Activated naive CD4-positive, alpha-beta T cell treated with anti-CD3 and anti-CD28 coated beads for 36 hours (primary cell): ENCODE measurements around the gene TLE6. TPM values are rescaled to one million over a fixed set of nuclear protein-coding genes. Genes with fewer than 3 reads are reported as not detected.
"Not testable (repeated sequence)": the region's sequence is repeated elsewhere in the genome, so short reads cannot be mapped to it uniquely, and the experiment has no call there.

Experiments
- CTCF ChIA-PET: fragments of 350-600 bp; sonication (Branson Sonifier 250); formaldehyde crosslinking; loops from one replicate; lab custom pipeline; 2021; ENCODE audit warnings: antibody characterized with exemption; lab: Charles Lee
- DNase-seq: peaks from one replicate; pipeline ENCODE4 v3.0.0-alpha.2; 2020
- H3K27ac Mint-ChIP-seq: one replicate; pipeline ENCODE4 v1.8.0; 2021; ENCODE audit warnings: mild to moderate bottlenecking, mixed read lengths
- H3K27me3 Mint-ChIP-seq: one replicate; pipeline ENCODE4 v1.8.0; 2021; ENCODE audit warnings: low read depth, mixed read lengths
- H3K36me3 Mint-ChIP-seq: one replicate; pipeline ENCODE4 v1.8.0; 2021; ENCODE audit warnings: low read depth, mixed read lengths
- H3K4me1 Mint-ChIP-seq: one replicate; pipeline ENCODE4 v1.8.0; 2021; ENCODE audit warnings: low read depth, mixed read lengths
- H3K4me3 Mint-ChIP-seq: one replicate; pipeline ENCODE4 v1.8.0; 2021; ENCODE audit warnings: mild to moderate bottlenecking, moderate library complexity, mixed read lengths
- H3K9me3 Mint-ChIP-seq: one replicate; pipeline ENCODE4 v1.8.0; 2021; ENCODE audit warnings: mixed read lengths
- intact Hi-C: fragments of 100-400 bp; cut with micrococcal nuclease; formaldehyde crosslinking; loops from one replicate; pipeline ENCODE4 v1.15.1; 2023
- total RNA-seq, 2 experiments: library from RNA; stranded (reverse); gene quantifications; one replicate each; pipeline ENCODE4 v1.2.3, GENCODE V29; 2021

TLE6 gene
- 1 to 10 TPM in 1 of 2 experiments, under 1 TPM in 1; 0.52 to 1.6 TPM for total RNA-seq

GRCh38 chr19:2977001-2977745 is at the start of gene TLE6:
Gene TLE6 (plus strand): TSS chr19:2977564. CDS start chr19:2978234, 670 bp downstream.
- DNase-seq = peak; percentile 96
- Mint-ChIP-seq H3K4me3 (peak within 1 kb of the TSS; percentile 92), H3K27me3 (peaks cover 8% of the 10 kb centered on the region), H3K9me3 (no peaks in the 10 kb centered on the region), H3K4me1 (peaks cover 15% of the 10 kb centered on the region), H3K27ac (peak within 1 kb of the TSS; percentile 18), H3K36me3 (no peaks in the 10 kb centered on the region)
- CTCF ChIA-PET = interaction anchor here (0.7 to 1.8 kb wide), 7 partner anchors 14 to 132 kb away, joined by 3 to 14 read pairs (median 3); no protein-coding TSS in a partner anchor
- intact Hi-C loops = loop anchor here (1.0 to 2.0 kb wide), 3 partner anchors 27 to 156 kb away; no protein-coding TSS in a partner anchor

DNA sequence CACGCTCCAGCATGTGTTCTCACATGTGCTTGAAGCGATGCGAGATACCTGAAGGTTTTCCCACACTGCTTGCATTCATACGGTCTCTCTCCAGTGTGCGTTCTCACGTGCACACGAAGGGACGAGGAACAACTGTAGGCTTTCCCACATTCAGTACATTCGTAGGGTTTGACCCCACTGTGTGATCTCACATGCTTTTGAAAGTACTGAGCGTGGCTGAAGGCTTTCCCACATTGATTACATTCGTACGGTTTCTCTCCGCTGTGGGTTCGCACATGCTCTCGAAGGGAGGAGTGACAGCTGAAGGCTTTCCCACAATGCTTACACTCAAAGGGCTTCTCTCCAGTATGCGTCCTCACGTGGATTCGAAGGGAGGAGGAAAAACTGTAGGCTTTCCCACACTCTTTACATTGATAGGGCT is 43.9 kb upstream of the TLE6 start:
- CTCF ChIA-PET = no interaction called here

DNA sequence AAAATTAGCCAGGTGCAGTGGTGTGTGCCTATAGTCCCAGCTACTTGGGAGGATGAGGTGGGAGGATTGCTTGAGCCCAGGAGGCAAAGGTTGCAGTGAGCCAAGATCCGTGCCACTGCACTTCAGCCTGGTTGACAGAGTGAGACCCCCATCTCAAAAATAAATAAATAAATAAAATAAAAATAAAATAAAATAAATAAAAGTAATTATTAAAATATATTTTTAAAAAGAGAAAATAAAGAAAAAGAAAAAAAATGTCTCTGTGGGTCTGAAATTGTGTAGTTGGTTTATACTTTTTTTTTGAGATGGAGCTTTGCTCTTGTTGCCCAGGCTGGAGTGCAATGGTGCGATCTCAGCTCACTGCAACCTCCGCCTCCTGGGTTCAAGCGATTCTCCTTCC is 41.5 kb upstream of the TLE6 start:
- H3K27me3 Mint-ChIP-seq, intact Hi-C loops, H3K4me3 Mint-ChIP-seq, DNase-seq, H3K27ac Mint-ChIP-seq, H3K4me1 Mint-ChIP-seq: not testable (repeated sequence)
- H3K9me3 Mint-ChIP-seq = peaks cover 26% of the 10 kb centered on the region
- CTCF ChIA-PET = interaction anchor here (0.7 kb wide), 1 partner anchor 13 kb away, joined by 3 read pairs; no protein-coding TSS in a partner anchor
- peaks cover 66% of the 10 kb centered on the region for H3K36me3 Mint-ChIP-seq

More for the DNA sequence above, 43.9 kb upstream of the TLE6 start:
- DNase-seq = no peak
- H3K27me3 Mint-ChIP-seq = no peaks in the 10 kb centered on the region
- no peak overlapping the region for H3K4me3 Mint-ChIP-seq
- H3K4me1 Mint-ChIP-seq = no peaks in the 10 kb centered on the region
- intact Hi-C loops = no loop called here
- no peak overlapping the region for H3K27ac Mint-ChIP-seq
- peaks cover 31% of the 10 kb centered on the region for H3K9me3 Mint-ChIP-seq
- peaks cover 70% of the 10 kb centered on the region for H3K36me3 Mint-ChIP-seq

GRCh38 chr19:2942928-2943640 is 34.3 kb upstream of the TLE6 start:
- no peak for DNase-seq
- intact Hi-C loops = no loop called here
- Mint-ChIP-seq H3K36me3 (peaks cover 9% of the 10 kb centered on the region), H3K4me1 (peaks cover 21% of the 10 kb centered on the region), H3K27me3 (no peaks in the 10 kb centered on the region), H3K4me3 (peak overlapping the region; percentile 59), H3K27ac (no peak overlapping the region), H3K9me3 (no peaks in the 10 kb centered on the region)
- CTCF ChIA-PET = interaction anchor here (0.8 kb wide), 1 partner anchor 8 kb away, joined by 3 read pairs; no protein-coding TSS in a partner anchor

DNA sequence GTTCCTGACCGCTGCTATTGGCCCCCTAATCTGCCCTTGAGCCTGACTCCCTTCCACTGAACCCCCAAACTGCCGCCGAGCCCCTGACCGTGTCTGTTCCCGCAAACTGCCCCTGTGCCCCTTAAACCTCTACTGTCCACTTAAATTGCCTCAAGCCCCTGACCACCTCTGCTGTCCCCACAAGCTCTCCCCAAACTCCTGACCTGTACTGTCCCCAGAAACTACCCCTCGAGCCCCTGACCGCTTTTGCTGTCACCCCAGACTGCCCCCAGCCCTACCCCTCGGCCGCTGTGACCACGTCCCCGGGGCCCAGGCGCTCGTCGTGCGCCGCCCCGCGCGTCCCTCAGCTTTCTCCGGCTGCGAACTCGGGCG is 33.0 kb upstream of the TLE6 start:
- H3K4me3 Mint-ChIP-seq = peak overlapping the region; percentile 98
- peaks cover 28% of the 10 kb centered on the region for H3K4me1 Mint-ChIP-seq
- H3K27me3 Mint-ChIP-seq = no peaks in the 10 kb centered on the region
- no peak for DNase-seq
- peaks cover 4% of the 10 kb centered on the region for H3K36me3 Mint-ChIP-seq
- H3K9me3 Mint-ChIP-seq = no peaks in the 10 kb centered on the region
- intact Hi-C loops = loop anchor here (2.0 kb wide), 1 partner anchor 162 kb away; the partner anchor contains the start of gene SGTA
- CTCF ChIA-PET = no interaction called here
- no peak overlapping the region for H3K27ac Mint-ChIP-seq

DNA sequence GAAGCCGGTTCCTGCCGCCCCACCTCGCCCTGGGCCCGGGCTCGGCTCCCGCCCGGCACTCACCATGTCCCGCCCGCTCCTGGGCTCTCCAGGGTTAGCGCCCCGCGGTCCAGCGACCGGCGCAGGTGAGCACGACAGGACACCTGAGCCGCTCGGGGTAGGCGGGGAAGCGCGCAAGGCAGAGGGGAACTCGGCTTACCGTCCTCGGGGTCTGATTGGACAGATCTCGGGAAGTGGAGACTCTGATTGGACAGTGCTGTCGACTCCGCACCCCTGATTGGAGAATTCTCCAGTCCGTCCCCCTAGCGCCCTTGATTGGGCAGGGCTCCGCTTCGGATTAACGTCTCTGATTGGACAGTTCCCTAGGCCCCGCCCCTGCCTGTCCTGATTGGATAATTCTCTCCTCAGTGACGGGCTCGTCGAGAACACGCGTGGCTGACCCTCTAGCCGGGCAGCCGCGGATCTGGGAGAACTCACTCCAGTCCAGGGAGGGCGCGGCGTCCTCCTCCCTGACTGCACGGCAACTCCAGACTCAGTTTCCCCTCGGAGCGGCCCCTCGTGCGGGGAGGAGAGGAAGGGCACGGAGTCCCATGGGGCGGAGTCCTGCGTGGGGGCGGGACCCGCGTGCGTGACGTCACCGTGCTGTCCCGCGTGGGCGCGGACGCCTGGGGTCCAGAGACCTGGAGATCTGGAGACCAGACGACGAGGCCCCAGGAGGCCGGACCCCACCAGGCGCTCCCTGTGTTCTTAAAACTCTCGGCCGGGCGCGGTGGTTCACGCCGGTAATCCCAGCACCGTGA is 32.4 kb upstream of the TLE6 start, which contains the start of gene ZNF77:
TSS of gene ZNF77 (minus strand) at position 197 of the 800 bp plus-strand sequence. CDS start at position 66, 131 bp downstream.
- H3K9me3 Mint-ChIP-seq = no peaks in the 10 kb centered on the region
- no peaks in the 10 kb centered on the region for H3K27me3 Mint-ChIP-seq
- H3K36me3 Mint-ChIP-seq = peaks cover 4% of the 10 kb centered on the region
- intact Hi-C loops = loop anchor here (1.0 to 2.0 kb wide), 2 partner anchors 45 to 162 kb away; partner anchors contain the start of genes SGTA and ZNF57
- H3K4me1 Mint-ChIP-seq = peaks cover 34% of the 10 kb centered on the region
- CTCF ChIA-PET = no interaction called here
- H3K27ac Mint-ChIP-seq = peak within 1 kb of the TSS; percentile 95
- peak; percentile 100 for DNase-seq
- peak within 1 kb of the TSS; percentile 98 for H3K4me3 Mint-ChIP-seq

- no peaks in the 10 kb centered on the region for H3K9me3 Mint-ChIP-seq
- intact Hi-C loops = loop anchor here (1.0 to 2.0 kb wide), 2 partner anchors 45 to 163 kb away; partner anchors contain the start of genes SGTA and ZNF57
- peaks cover 6% of the 10 kb centered on the region for H3K36me3 Mint-ChIP-seq
Measured at GRCh38 chr19:2945575-2946184, 31.7 kb upstream of the TLE6 start.

GRCh38 chr19:2949939-2950285 is 27.5 kb upstream of the TLE6 start:
- Mint-ChIP-seq H3K27me3 (no peaks in the 10 kb centered on the region), H3K36me3 (peaks cover 6% of the 10 kb centered on the region), H3K27ac (peak overlapping the region; percentile 96), H3K4me3 (peak overlapping the region; percentile 96), H3K4me1 (peaks cover 29% of the 10 kb centered on the region), H3K9me3 (no peaks in the 10 kb centered on the region)
- CTCF ChIA-PET = interaction anchor here (0.6 to 3.7 kb wide), 12 partner anchors 12 to 301 kb away, joined by 3 to 21 read pairs (median 4); no protein-coding TSS in a partner anchor
- intact Hi-C loops = loop anchor here (1.0 to 5.0 kb wide), 9 partner anchors 27 to 235 kb away; partner anchors contain the start of genes NCLN, THOP1, TLE5 and TLE6
- no peak for DNase-seq

More at GRCh38 chr19:2945575-2946184, 31.7 kb upstream of the TLE6 start:
- no peak for DNase-seq
- CTCF ChIA-PET = interaction anchor here (1.5 kb wide), 1 partner anchor 58 kb away, joined by 5 read pairs; no protein-coding TSS in a partner anchor
- Mint-ChIP-seq H3K4me3 (peak overlapping the region; percentile 98), H3K27me3 (no peaks in the 10 kb centered on the region), H3K4me1 (peaks cover 38% of the 10 kb centered on the region), H3K27ac (peak overlapping the region; percentile 95)

DNA sequence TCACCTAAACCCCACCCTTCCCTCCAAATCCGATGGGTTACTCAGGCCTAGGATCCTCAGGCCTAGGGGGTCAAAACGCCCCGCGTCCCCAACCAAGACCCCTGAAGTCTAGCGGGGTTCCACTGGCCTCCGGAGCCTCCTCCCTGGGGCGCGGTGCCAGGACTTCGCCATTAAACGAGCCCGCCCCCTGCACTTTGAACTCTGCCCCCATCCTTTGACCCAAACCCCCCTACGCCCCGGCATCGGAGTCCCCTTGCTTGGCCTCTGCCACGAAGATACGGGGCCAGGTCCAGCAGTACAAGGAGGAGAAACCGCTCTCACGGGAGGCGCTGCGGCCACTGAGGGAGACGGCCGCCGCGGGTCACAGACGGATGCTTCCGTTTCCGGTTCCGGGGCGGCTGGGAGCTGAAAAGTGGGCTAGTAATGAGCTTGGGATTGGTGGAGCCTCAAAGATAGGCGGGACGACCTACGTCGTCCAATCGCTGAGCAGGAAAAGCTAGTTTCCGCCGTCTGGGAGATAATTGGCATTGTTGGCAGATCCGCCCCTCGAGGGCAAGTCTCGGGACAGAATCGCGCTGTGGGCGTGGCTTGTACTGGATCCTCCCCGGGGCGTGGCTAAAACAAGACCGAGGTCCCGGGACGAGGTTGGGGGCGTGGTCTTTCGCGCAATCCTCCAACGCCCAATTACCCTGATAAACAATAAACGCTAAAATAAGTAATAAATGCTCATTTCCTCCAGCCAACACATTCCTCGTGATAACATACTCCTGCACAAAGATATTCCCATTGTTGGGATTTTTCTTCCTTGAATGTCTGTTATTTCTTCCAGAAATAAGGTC is 26.9 kb upstream of the TLE6 start:
- H3K4me1 Mint-ChIP-seq = peaks cover 27% of the 10 kb centered on the region
- H3K36me3 Mint-ChIP-seq = peaks cover 6% of the 10 kb centered on the region
- DNase-seq = peak; percentile 100
- peak overlapping the region; percentile 96 for H3K4me3 Mint-ChIP-seq
- intact Hi-C loops = loop anchor here (1.0 to 5.0 kb wide), 9 partner anchors 27 to 235 kb away; partner anchors contain the start of genes NCLN, THOP1, TLE5 and TLE6
- H3K27me3 Mint-ChIP-seq = no peaks in the 10 kb centered on the region
- H3K9me3 Mint-ChIP-seq = no peaks in the 10 kb centered on the region
- CTCF ChIA-PET = interaction anchor here (0.6 to 3.7 kb wide), 20 partner anchors 8 to 302 kb away, joined by 3 to 31 read pairs (median 4); no protein-coding TSS in a partner anchor
- H3K27ac Mint-ChIP-seq = peak overlapping the region; percentile 96

- H3K27ac Mint-ChIP-seq = no peak overlapping the region
- no peaks in the 10 kb centered on the region for H3K9me3 Mint-ChIP-seq
- DNase-seq = no peak
- no peak overlapping the region for H3K4me3 Mint-ChIP-seq
- H3K36me3 Mint-ChIP-seq = peaks cover 4% of the 10 kb centered on the region
- CTCF ChIA-PET = interaction anchor here (0.9 to 3.7 kb wide), 4 partner anchors 9 to 176 kb away, joined by 3 to 31 read pairs (median 13); no protein-coding TSS in a partner anchor
- H3K27me3 Mint-ChIP-seq = no peaks in the 10 kb centered on the region
- intact Hi-C loops = loop anchor here (5.0 kb wide), 1 partner anchor 109 kb away; the partner anchor contains the start of gene TLE5
- peaks cover 17% of the 10 kb centered on the region for H3K4me1 Mint-ChIP-seq
Measured at GRCh38 chr19:2952953-2953481, 24.3 kb upstream of the TLE6 start.
